Kidney (tissue), 14 donors: ENCODE data around the gene GTF2E1. TPM values are rescaled to one million over a fixed set of nuclear protein-coding genes. Genes with fewer than 3 reads are reported as not detected.

Experiments used
- DNase-seq, 5 donors: peaks; one replicate each; pipeline ENCODE4 v3.0.0-alpha.2; 2013 to 2020
- FAIRE-seq: peaks from 2 replicates; lab custom pipeline; 2012; peaks lifted over from hg19 to GRCh38; lab: Jason Lieb, UNC
- H3K27ac ChIP-seq, 2 donors: one replicate each; pipeline ENCODE4 v1.7.0; 2013; ENCODE audit warnings: low read depth in 2 of 2, low read length in 2 of 2, inconsistent platforms in 1 of 2
- H3K27me3 ChIP-seq: one replicate; pipeline ENCODE4 v1.7.1; 2013; ENCODE audit warnings: low read length, inconsistent platforms; ENCODE audit not compliant: control insufficient read depth, insufficient read depth
- H3K36me3 ChIP-seq, 3 donors: one replicate each; pipeline versions ENCODE4 v1.7.0 to v1.7.1; 2013; ENCODE audit warnings: low read length in 3 of 3, control low read depth in 1 of 3, inconsistent platforms in 1 of 3; ENCODE audit not compliant: insufficient read depth in 3 of 3, control insufficient read depth in 2 of 3
- H3K4me1 ChIP-seq, 3 donors: one replicate each; pipeline versions ENCODE4 v1.7.0 to v1.7.1; 2013; ENCODE audit warnings: low read length in 3 of 3, inconsistent platforms in 1 of 3, low read depth in 1 of 3; ENCODE audit not compliant: control insufficient read depth in 2 of 3, insufficient read depth in 2 of 3
- H3K4me3 ChIP-seq, 3 donors: one replicate each; pipeline versions ENCODE4 v1.7.0 to v1.8.1; 2013; ENCODE audit warnings: low read length in 3 of 3, control low read depth in 1 of 3, inconsistent platforms in 1 of 3
- H3K9ac ChIP-seq, 3 donors: one replicate each; pipeline versions ENCODE4 v1.7.0 to v1.7.1; 2013; ENCODE audit warnings: low read length in 3 of 3, control low read depth in 1 of 3, inconsistent platforms in 1 of 3
- H3K9me3 ChIP-seq, 3 donors: one replicate each; pipeline versions ENCODE4 v1.7.0 to v1.7.1; 2013; ENCODE audit warnings: low read length in 3 of 3, control low read depth in 1 of 3, inconsistent platforms in 1 of 3; ENCODE audit not compliant: control insufficient read depth in 2 of 3, insufficient read depth in 1 of 3
- CTCF ChIP-seq: IDR thresholded peaks from 3 replicates; pipeline ENCODE4 v1.5.1; 2012; ENCODE audit warnings: mild to moderate bottlenecking, moderate library complexity, borderline replicate concordance; ENCODE audit not compliant: insufficient read depth; ENCODE audit errors: extremely low read depth
- intact Hi-C: fragments of 100-400 bp; cut with DNase I; formaldehyde crosslinking; loops from one replicate; pipeline ENCODE4 v1.11.1; 2022
- polyA plus RNA-seq: library from polyadenylated mRNA; stranded (reverse); fragments of 350-450 nt; fragmentation: Illumina TruSeq; extraction: RNeasy Lipid Tissue Mini Kit (QIAGEN cat#74804); gene quantifications from one replicate; pipeline ENCODE4 v1.2.3, GENCODE V29; 2014; ENCODE audit warnings: low read depth, low replicate concordance; ENCODE audit not compliant: insufficient read depth
- total RNA-seq: library from RNA; stranded (reverse); fragmentation: NEBNext Ultra II Directional; extraction: Animal tissue kit (Norgen Biotek cat#: 25700); gene quantifications from one replicate; pipeline ENCODE4 v1.2.1, GENCODE V29; 2021
- donor health status: control.
- donor health status: control.
- donor health status: control.
- donor health status: control.
- donor health status: control.
- donor health status: DM: yes; HTN: yes; CAD: no.
- donor health status: Normal renal cell carcinoma (clear cell type).

The GTF2E1 gene
- total and polyA plus RNA-seq, 2 donors from 2014 or later: 5.4 to 19.4 TPM

GRCh38 chr3:120766576-120766975 is 24.0 kb downstream of the GTF2E1 start:
- no peak for FAIRE-seq
- no peak for TF ChIP-seq CTCF
- intact Hi-C loops: no loop called here

GRCh38 chr3:120767106-120767505 is 24.6 kb downstream of the GTF2E1 start:
- no peak overlapping the region for H3K9ac ChIP-seq
- H3K27ac ChIP-seq: no peak overlapping the region
- no peaks in the 10 kb centered on the region for H3K27me3 ChIP-seq
- no peak for TF ChIP-seq CTCF
- FAIRE-seq: no peak
- peak in 1 of 5 donors; percentile 18 for DNase-seq
- no peaks in the 10 kb centered on the region for H3K4me1 ChIP-seq
- no peaks in the 10 kb centered on the region for H3K36me3 ChIP-seq
- no peak overlapping the region for H3K4me3 ChIP-seq
- intact Hi-C loops: no loop called here
- no peaks in the 10 kb centered on the region for H3K9me3 ChIP-seq

More at GRCh38 chr3:120766576-120766975, 24.0 kb downstream of the GTF2E1 start:
- Histone ChIP-seq H3K9me3 (no peaks in the 10 kb centered on the region), H3K36me3 (no peaks in the 10 kb centered on the region), H3K9ac (no peak overlapping the region), H3K4me3 (no peak overlapping the region), H3K4me1 (no peaks in the 10 kb centered on the region), H3K27ac (no peak overlapping the region), H3K27me3 (no peaks in the 10 kb centered on the region)
- DNase-seq: no peak

GRCh38 chr3:120769436-120769835 is 26.9 kb downstream of the GTF2E1 start:
- H3K27ac ChIP-seq: no peak overlapping the region
- FAIRE-seq (no peak), DNase-seq (no peak)
- intact Hi-C loops: no loop called here
- no peaks in the 10 kb centered on the region for H3K9me3 ChIP-seq
- TF ChIP-seq CTCF: no peak
- H3K4me1 ChIP-seq: no peaks in the 10 kb centered on the region
- no peaks in the 10 kb centered on the region for H3K27me3 ChIP-seq
- no peak overlapping the region for H3K4me3 ChIP-seq
- no peak overlapping the region for H3K9ac ChIP-seq
- no peaks in the 10 kb centered on the region for H3K36me3 ChIP-seq

- Histone ChIP-seq H3K9me3 (no peaks in the 10 kb centered on the region), H3K4me3 (no peak overlapping the region), H3K9ac (no peak overlapping the region), H3K27me3 (no peaks in the 10 kb centered on the region), H3K4me1 (no peaks in the 10 kb centered on the region), H3K36me3 (peaks cover 0 to 3% (median 0%) of the 10 kb centered on the region in 3 donors), H3K27ac (no peak overlapping the region)
- intact Hi-C loops: no loop called here
- FAIRE-seq (no peak), DNase-seq (no peak)
- TF ChIP-seq CTCF: no peak
Observed at GRCh38 chr3:120770891-120771290, 28.3 kb downstream of the GTF2E1 start.
